ENCODE results near the gene ERAP2. TPM values are rescaled to one million over a fixed set of nuclear protein-coding genes. Genes with fewer than 3 reads are reported as not detected.

ERAP2 gene
- polyA plus RNA-seq, 1 donor from 2014 or later: not detected

DNA sequence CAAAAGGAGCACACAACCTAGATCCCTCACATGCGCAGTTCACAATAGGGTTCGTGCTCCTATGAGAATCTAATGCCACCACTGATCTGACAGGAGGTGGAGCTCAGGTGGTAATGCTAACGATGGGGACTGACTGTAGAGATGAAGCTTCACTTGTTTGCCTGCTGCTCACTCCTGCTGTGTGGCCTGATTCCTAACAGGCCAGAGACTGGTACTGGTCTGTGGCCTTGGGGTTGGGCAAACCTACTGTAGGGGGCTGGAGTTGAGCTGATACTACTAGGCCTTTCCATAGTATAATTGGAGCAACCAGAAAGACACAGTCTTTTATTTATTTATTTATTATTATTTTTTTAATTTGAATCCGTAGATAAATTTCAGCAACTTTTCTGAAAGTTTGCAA is 64.8 kb downstream of the ERAP2 start:
- Histone ChIP-seq H3F3A (ENCODE audit: insufficient read depth, low read length, poor library complexity, severe bottlenecking) (no peaks in the 10 kb centered on the region), H3K27me3 (ENCODE audit: insufficient read depth, low read depth, low read length) (no peaks in the 10 kb centered on the region), H3K4me3 (ENCODE audit: low read length) (no peak overlapping the region), H3K27ac (ENCODE audit: low read length) (no peak overlapping the region), H3K4me2 (ENCODE audit: low read length) (no peak overlapping the region), H4K20me1 (ENCODE audit: insufficient read depth) (no peaks in the 10 kb centered on the region), H3K79me2 (replicated peaks; ENCODE audit: insufficient read depth, low read length) (peaks cover 36% of the 10 kb centered on the region), H2AFZ (ENCODE audit: low read depth, low read length) (no peak overlapping the region), H3K9me2 (ENCODE audit: insufficient read depth, low read length) (no peaks in the 10 kb centered on the region), H3K36me3 (ENCODE audit: insufficient read depth, low read length) (no peaks in the 10 kb centered on the region), H3K9ac (ENCODE audit: low read length) (no peak overlapping the region), H3K9me3 (ENCODE audit: low read length) (no peaks in the 10 kb centered on the region)
- TF ChIP-seq EZH2 (IDR thresholded peaks at IDR 0.05; ENCODE audit: borderline replicate concordance, insufficient read depth, low read length, poor library complexity, severe bottlenecking) (no peak), RAD21 (conservative IDR thresholded peaks at IDR 0.05) (no peak), MXI1 (conservative IDR thresholded peaks at IDR 0.05; ENCODE audit: poor library complexity, severe bottlenecking) (no peak), TAF1 (IDR thresholded peaks at IDR 0.05; ENCODE audit: low read depth) (no peak), EP300 (conservative IDR thresholded peaks at IDR 0.05; ENCODE audit: poor library complexity, severe bottlenecking) (no peak), SMC3 (conservative IDR thresholded peaks at IDR 0.05; ENCODE audit: poor library complexity) (no peak), POLR2AphosphoS5 (IDR thresholded peaks at IDR 0.05) (no peak)
- TF ChIP-seq, protein P1, sequence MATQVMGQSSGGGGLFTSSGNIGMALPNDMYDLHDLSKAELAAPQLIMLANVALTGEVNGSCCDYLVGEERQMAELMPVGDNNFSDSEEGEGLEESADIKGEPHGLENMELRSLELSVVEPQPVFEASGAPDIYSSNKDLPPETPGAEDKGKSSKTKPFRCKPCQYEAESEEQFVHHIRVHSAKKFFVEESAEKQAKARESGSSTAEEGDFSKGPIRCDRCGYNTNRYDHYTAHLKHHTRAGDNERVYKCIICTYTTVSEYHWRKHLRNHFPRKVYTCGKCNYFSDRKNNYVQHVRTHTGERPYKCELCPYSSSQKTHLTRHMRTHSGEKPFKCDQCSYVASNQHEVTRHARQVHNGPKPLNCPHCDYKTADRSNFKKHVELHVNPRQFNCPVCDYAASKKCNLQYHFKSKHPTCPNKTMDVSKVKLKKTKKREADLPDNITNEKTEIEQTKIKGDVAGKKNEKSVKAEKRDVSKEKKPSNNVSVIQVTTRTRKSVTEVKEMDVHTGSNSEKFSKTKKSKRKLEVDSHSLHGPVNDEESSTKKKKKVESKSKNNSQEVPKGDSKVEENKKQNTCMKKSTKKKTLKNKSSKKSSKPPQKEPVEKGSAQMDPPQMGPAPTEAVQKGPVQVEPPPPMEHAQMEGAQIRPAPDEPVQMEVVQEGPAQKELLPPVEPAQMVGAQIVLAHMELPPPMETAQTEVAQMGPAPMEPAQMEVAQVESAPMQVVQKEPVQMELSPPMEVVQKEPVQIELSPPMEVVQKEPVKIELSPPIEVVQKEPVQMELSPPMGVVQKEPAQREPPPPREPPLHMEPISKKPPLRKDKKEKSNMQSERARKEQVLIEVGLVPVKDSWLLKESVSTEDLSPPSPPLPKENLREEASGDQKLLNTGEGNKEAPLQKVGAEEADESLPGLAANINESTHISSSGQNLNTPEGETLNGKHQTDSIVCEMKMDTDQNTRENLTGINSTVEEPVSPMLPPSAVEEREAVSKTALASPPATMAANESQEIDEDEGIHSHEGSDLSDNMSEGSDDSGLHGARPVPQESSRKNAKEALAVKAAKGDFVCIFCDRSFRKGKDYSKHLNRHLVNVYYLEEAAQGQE (IDR thresholded peaks at IDR 0.05; ENCODE audit: borderline replicate concordance): no peak
- TF ChIP-seq, protein P2, sequence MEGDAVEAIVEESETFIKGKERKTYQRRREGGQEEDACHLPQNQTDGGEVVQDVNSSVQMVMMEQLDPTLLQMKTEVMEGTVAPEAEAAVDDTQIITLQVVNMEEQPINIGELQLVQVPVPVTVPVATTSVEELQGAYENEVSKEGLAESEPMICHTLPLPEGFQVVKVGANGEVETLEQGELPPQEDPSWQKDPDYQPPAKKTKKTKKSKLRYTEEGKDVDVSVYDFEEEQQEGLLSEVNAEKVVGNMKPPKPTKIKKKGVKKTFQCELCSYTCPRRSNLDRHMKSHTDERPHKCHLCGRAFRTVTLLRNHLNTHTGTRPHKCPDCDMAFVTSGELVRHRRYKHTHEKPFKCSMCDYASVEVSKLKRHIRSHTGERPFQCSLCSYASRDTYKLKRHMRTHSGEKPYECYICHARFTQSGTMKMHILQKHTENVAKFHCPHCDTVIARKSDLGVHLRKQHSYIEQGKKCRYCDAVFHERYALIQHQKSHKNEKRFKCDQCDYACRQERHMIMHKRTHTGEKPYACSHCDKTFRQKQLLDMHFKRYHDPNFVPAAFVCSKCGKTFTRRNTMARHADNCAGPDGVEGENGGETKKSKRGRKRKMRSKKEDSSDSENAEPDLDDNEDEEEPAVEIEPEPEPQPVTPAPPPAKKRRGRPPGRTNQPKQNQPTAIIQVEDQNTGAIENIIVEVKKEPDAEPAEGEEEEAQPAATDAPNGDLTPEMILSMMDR (IDR thresholded peaks at IDR 0.05; ENCODE audit: poor library complexity, severe bottlenecking): no peak

DNA sequence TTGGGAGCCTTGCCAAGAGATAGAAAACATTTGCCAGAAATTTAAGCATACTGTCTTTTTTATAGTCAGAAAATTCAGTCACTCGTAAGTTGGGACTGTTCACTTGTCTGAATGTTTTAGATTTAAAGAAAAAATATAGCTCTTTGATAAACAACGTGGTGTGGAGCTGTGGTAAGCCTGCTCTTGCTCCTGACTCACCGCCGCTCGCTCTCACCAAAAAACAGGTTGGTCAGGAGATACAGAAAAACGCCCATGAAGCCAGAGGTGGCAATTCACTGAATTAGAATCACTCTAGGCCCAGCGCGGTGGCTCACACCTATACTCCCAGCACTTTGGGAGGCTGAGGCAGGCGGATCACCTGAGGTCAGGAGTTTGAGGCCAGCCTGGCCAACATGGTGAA is 65.8 kb downstream of the ERAP2 start:
- Histone ChIP-seq H3F3A (ENCODE audit: insufficient read depth, low read length, poor library complexity, severe bottlenecking) (no peaks in the 10 kb centered on the region), H3K9me3 (ENCODE audit: low read length) (no peaks in the 10 kb centered on the region), H3K79me2 (replicated peaks; ENCODE audit: insufficient read depth, low read length) (peaks cover 35% of the 10 kb centered on the region), H3K4me2 (ENCODE audit: low read length) (no peak overlapping the region), H3K27me3 (ENCODE audit: insufficient read depth, low read depth, low read length) (no peaks in the 10 kb centered on the region), H2AFZ (ENCODE audit: low read depth, low read length) (no peak overlapping the region), H3K9ac (ENCODE audit: low read length) (no peak overlapping the region), H3K27ac (ENCODE audit: low read length) (no peak overlapping the region), H4K20me1 (ENCODE audit: insufficient read depth) (no peaks in the 10 kb centered on the region), H3K36me3 (ENCODE audit: insufficient read depth, low read length) (no peaks in the 10 kb centered on the region), H3K9me2 (ENCODE audit: insufficient read depth, low read length) (no peaks in the 10 kb centered on the region), H3K4me3 (ENCODE audit: low read length) (no peak overlapping the region)
- no peak for TF ChIP-seq TAF1 (IDR thresholded peaks at IDR 0.05; ENCODE audit: low read depth)
- TF ChIP-seq EZH2 (IDR thresholded peaks at IDR 0.05; ENCODE audit: borderline replicate concordance, insufficient read depth, low read length, poor library complexity, severe bottlenecking): no peak
- TF ChIP-seq, protein P1 (IDR thresholded peaks at IDR 0.05; ENCODE audit: borderline replicate concordance): no peak
- no peak for TF ChIP-seq POLR2AphosphoS5 (IDR thresholded peaks at IDR 0.05)
